Measurements from ENCODE around the gene PTPRJ.

DNA sequence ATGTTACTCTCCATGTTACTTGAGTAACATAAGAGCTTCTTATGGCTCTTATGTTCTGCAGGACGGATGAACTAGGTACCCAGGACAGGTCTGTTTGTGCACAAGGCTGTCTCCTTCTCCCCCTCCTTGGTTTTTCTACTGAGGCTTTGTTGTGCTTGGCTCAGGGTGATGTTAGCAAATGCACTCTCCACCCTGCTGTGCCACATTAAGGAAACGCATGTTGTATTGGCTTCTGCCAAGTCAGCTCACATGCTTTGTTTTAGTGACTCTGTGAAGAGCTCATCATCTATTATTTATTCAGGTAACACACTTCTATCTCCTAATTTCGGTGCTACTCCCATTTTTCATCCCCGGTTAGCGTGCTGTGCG, 108.3 kb downstream of the PTPRJ start:
- TF ChIP-seq, protein P1, sequence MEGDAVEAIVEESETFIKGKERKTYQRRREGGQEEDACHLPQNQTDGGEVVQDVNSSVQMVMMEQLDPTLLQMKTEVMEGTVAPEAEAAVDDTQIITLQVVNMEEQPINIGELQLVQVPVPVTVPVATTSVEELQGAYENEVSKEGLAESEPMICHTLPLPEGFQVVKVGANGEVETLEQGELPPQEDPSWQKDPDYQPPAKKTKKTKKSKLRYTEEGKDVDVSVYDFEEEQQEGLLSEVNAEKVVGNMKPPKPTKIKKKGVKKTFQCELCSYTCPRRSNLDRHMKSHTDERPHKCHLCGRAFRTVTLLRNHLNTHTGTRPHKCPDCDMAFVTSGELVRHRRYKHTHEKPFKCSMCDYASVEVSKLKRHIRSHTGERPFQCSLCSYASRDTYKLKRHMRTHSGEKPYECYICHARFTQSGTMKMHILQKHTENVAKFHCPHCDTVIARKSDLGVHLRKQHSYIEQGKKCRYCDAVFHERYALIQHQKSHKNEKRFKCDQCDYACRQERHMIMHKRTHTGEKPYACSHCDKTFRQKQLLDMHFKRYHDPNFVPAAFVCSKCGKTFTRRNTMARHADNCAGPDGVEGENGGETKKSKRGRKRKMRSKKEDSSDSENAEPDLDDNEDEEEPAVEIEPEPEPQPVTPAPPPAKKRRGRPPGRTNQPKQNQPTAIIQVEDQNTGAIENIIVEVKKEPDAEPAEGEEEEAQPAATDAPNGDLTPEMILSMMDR (conservative IDR thresholded peaks at IDR 0.05; ENCODE audit: low read length) = no peak
- no peak for TF ChIP-seq EZH2phosphoT487 (IDR thresholded peaks at IDR 0.05; ENCODE audit: borderline replicate concordance)

Data from Loucy (cell line).